IPS-NIHi7 (cell line): ENCODE results near the gene DAPK2.

Source experiments
- DNase-seq: peaks from one replicate; pipeline ENCODE4 v3.0.0; 2012; ENCODE audit warnings: mixed read lengths; ENCODE audit errors: extremely low spot score

DAPK2 gene

GRCh38 chr15:63895787-63896218, 150.5 kb downstream of the DAPK2 start:
- DNase-seq, result no peak

GRCh38 chr15:63895194-63895593, 151.1 kb downstream of the DAPK2 start:
- no peak for DNase-seq

GRCh38 chr15:63894662-63894949, 151.7 kb downstream of the DAPK2 start:
- DNase-seq, result no peak

GRCh38 chr15:63893866-63894661, 152.2 kb downstream of the DAPK2 start:
- DNase-seq, result no peak

- DNase-seq, result no peak
Measured at GRCh38 chr15:63892794-63893441, 153.4 kb downstream of the DAPK2 start.

- no peak for DNase-seq
Measured at GRCh38 chr15:63891768-63892133, 154.5 kb downstream of the DAPK2 start.

GRCh38 chr15:63891079-63891767, 155.1 kb downstream of the DAPK2 start:
- DNase-seq, result peak; percentile 89

- DNase-seq, result no peak
Measured at GRCh38 chr15:63890617-63891016, 155.7 kb downstream of the DAPK2 start.

GRCh38 chr15:63889831-63890230, 156.5 kb downstream of the DAPK2 start:
- DNase-seq, result no peak

- DNase-seq, result no peak
Measured at GRCh38 chr15:63888823-63889222, 157.5 kb downstream of the DAPK2 start.

GRCh38 chr15:63888146-63888545, 158.1 kb downstream of the DAPK2 start:
- no peak for DNase-seq

- no peak for DNase-seq
Measured at GRCh38 chr15:63887630-63888029, 158.7 kb downstream of the DAPK2 start.

- DNase-seq, result no peak
Measured at GRCh38 chr15:63884953-63885352, 161.3 kb downstream of the DAPK2 start.

GRCh38 chr15:63881431-63881830, 164.9 kb downstream of the DAPK2 start:
- no peak for DNase-seq

GRCh38 chr15:63880744-63881143, 165.5 kb downstream of the DAPK2 start:
- no peak for DNase-seq

GRCh38 chr15:63879995-63880394, 166.3 kb downstream of the DAPK2 start:
- DNase-seq, result no peak

GRCh38 chr15:63879211-63879610, 167.1 kb downstream of the DAPK2 start:
- peak; percentile 63 for DNase-seq

- no peak for DNase-seq
Measured at GRCh38 chr15:63877713-63878271, 168.5 kb downstream of the DAPK2 start.

- no peak for DNase-seq
Measured at GRCh38 chr15:63876085-63876662, 170.1 kb downstream of the DAPK2 start.

GRCh38 chr15:63874616-63875015, 171.7 kb downstream of the DAPK2 start:
- DNase-seq, result no peak

GRCh38 chr15:63872759-63873510, 173.3 kb downstream of the DAPK2 start:
- no peak for DNase-seq
